Left forelimb (tissue), 1 donor: ENCODE data around the gene ZBTB44.
"Not testable (repeated sequence)": the region's sequence is repeated elsewhere in the genome, so short reads cannot be mapped to it uniquely, and the experiment has no call there.

ENCODE experiments used
- DNase-seq: peaks from one replicate; pipeline ENCODE4 v3.0.0-alpha.2; 2018; ENCODE audit warnings: low spot score

Gene ZBTB44

DNA sequence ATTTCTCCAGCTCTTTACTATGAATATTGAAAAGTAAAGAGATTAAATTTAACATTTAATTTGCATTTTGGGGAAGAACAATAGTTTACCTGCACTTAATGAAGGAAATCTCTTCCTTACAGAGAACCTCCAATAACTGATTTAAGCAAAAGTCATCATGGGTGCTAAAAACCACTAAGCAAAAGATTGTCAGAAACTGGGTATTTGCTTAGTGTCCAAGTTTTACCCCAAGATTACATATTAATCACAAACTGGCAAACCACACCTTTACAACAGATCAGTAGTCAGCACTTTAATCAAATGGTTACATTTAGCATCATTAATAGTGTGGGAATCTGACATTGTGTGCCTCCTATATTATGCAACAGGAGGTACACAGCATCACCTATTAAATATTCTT lies 2.7 kb downstream of the ZBTB44 start:
- DNase-seq: no peak

DNA sequence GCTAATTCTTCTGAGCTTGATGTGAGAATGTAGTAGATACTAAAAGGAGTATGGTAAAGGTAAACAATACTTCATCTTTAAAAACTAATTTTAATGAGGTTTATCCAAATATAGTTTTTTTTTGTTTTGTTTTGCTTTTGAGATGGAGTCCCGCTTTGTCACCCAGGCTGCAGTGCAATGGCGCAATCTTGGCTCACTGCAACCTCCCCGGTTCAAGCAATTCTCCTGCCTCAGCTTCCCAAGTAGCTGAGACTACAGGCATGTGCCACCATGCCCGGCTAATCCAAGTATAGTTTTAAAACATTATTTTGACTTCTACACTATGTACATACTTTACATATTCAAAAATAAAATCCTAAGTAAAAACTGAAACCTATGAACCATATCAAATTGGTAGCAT lies 4.1 kb downstream of the ZBTB44 start:
- no peak for DNase-seq

DNA sequence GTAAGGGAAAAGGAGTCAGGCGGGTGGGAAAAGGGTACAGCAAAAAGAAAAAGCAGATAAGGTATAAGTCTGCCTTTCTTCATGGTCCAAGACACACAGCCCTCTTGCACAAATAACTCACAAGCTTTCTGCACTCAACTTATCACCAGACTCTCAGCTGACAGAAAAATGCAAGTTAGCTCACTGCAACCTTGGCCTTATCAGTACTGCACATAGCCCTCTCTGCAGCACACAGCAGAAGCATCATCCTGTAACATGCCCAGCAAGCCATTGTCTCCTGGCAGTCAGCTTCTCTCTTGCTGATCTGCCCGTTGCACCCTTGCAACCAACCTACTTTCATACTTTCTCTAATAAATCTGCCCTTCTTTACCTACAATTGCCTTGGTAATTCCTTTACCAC lies 5.8 kb downstream of the ZBTB44 start:
- no peak for DNase-seq

DNA sequence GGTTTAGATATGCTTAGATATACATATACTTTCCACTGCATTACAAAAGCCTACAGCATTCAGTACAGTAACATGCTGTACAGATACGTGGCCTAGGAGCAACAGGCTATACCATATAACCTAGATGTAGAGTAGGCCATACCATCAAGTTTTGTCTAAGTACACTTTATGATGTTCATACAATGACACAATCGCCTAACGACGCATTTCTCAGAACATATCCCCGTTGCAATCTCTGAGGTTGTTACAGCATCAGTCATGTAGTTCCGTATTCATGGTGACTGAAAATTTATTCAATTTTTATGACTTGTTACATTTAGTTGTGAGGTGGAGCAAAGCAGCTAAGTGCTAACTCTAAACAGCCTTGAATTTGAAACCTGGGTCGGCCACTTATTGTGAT lies 6.7 kb downstream of the ZBTB44 start:
- DNase-seq: no peak

DNA sequence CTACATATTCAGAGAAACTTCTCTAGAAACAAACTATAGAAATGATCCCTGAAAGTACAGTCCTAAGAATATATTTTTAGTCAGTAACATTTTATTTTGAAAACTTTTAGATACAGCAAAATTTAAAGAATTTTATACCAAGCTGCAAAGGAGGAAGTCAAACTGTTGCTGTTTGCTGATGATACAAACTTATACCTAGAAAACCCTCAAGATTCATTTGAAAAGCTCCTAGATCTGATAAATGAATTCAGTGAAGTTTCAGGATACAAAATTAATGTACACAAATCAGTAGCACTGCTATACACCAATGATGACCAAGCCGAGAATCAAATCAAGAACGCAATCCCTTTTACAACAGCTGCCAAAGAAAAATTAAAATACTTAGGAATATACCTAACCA lies 10.1 kb downstream of the ZBTB44 start:
- no peak for DNase-seq

DNA sequence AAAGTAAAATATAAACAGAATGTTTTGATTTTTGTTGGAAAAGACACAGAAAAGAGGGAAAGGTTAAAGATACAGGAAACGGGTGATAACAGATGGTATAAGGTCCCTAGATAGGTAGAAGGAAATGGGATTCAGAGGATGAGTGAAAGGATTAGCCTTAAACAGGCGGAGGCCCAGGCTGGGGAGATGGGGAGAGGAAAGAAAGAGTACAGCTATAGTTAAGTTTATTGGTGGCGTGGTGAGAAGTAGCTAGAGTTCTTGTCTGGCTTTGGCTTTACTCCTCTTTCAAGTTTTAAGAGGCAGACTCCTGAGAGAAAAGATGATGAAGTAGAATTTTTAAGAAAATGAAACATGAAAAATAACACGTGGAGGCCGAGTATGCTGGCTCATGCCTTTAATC lies 13.7 kb downstream of the ZBTB44 start:
- DNase-seq: no peak

DNA sequence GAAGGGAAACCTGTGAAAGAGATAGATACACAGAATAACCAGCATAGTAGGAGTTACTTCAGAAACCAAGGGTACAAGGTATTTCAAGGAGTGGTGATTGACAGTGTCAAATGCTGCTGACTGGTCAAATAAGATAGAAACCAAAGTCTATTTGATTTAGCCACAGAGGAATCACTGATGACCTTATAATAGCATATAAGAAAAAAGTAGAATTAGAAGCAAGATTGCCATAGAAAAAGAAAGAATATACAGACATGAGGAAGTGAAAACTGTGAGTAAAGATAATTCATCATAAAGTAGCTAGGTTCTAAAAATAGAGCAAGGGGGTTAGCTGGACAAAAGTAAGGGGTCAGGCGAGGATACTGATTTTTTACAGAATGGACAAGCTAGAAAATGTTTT lies 14.2 kb downstream of the ZBTB44 start:
- no peak for DNase-seq

DNA sequence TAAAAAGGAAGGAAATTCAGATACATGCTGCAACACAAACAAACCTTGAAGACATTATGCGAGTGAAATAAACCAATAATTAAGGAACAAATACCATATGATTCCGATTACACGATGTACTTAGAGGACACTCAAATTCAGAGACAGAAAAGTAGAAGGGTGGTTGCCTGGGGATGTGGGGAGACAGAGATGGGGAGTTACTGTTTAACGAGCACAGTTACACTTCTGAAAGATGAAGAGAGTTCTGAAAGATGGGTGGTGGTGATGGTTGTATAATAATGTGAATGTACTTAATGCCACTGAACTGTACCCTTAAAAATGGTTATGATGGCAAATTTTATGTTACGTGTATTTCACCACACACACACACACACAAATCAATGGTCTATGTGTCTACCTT lies 14.7 kb downstream of the ZBTB44 start:
- DNase-seq: no peak

DNA sequence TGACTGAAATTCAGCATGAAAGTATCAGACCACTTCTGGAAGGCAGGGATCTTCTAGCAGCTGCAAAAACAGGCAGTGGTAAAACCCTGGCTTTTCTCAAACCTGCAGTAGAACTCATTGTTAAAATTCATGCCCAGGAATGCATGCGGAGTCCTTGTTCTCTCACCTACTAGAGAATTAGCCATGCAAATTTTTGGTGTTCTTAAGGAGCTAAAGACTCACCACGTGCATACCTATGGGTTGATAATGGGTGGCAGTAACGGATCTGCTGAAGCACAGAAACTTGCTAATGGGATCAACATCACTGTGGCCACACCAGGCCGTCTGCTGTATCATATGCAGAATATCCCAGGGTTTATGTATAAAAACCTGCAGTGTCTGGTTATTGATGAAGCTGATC lies 19.1 kb downstream of the ZBTB44 start:
- no peak for DNase-seq

DNA sequence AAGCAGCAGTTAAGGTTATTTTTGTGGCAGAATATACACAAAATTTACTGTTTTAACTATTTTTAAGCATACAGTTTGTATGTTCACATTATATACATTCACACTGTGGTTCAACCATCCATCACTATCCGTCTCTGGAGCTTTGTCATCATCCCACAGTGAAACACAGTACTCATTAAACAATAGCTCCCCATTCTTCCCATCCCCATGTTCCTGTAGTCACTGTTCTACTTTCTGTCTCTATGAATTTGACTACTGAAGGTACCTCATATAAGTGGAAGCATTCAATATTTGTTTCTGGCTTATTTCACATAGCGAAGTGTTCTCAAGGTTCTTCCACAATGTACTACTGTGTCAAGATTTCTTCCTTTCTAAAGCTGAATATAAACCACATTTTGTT lies 32.6 kb downstream of the ZBTB44 start:
- DNase-seq: no peak

DNA sequence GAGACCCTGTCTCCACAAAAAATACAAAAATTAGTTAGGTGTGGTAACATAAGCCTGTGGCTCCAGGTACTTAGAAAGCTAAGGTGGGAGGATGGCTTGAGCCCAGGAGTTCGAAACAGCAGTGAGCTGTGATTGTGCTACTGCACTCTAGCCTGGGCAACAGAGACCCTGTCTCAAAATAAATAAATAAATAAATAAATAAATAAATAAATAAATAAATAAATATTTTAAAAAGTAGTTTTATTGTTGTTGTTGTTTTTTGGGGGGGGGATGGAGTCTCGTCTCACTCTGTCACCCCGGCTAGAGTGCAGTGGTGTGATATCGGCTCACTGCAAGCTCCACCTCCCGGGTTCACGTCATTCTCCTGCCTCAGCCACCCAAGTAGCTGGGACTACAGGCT lies 33.4 kb downstream of the ZBTB44 start:
- not testable (repeated sequence) for DNase-seq

DNA sequence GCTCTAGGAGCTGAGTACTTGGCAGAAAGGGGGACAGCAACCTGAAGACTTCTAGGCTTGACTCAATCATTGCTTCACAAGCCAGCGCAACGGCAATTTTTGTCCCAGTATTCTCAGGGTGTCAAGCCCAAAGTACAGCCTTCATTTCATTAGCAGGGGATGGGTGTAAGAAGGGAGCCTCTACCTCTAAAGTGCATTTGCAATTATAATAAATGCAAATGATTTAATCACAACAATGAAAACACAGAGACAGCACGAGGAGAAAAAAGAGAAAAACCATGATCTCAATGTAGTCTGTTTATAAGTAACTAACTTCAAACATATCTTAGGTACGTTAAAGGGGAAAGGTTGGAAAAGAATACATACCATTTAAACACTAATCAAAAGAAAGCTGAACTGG lies 34.7 kb downstream of the ZBTB44 start:
- DNase-seq: no peak

DNA sequence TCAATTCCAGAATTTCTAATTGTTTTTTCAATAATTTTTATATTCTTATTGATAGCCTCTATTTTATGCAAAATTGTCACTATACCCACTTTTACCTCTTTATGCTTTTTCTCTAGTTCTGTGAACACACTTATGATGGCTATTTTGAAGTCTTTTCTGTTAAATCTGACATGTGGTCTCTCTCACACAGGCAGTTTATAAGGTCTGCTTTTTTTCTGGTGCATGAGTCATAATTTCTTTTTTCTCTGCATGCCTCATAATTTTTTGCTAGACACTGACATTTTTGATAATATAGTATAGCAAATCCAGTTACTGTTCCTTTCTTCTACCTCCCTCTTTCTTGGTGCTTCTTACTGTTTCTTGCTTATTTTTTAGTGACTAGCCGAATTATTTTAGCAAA lies 36.0 kb downstream of the ZBTB44 start:
- DNase-seq: no peak

DNA sequence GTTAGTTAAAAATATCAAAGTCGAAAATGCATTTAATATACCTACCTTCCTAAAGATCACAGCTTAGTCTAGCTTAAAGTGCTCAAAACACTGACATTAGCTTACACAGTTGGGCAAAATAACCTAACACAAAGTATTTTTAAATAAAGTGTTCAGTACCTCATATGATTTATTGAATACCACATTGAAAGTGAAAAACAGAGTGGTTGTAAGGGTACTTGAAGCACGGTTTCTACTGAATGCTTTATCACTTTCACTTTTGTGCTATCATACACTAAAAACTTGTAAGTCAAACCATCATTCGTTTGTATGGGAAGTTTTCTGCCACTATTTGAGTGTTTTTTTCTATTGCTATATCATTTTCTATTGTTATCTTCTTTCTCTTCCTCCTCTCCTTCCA lies 36.6 kb downstream of the ZBTB44 start:
- no peak for DNase-seq

DNA sequence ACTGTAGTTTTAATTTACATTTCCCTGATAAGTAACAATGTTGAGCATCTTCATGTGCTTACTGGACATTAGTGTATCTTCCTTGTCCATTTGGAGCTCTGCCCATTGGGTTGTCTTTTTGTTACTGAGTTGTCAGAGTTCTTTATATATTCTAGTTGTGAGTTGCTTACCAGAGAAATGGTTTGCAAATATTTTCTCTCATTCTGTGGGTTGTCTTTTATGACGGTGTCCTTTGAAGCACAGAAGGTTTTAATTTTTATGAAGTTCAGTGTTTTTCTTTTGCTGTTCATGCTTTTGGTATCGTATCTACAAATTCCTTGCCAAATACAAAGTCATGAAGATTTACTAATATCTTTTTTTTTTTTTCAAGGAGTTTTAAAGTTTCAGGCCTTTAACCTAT lies 42.4 kb downstream of the ZBTB44 start:
- no peak for DNase-seq

DNA sequence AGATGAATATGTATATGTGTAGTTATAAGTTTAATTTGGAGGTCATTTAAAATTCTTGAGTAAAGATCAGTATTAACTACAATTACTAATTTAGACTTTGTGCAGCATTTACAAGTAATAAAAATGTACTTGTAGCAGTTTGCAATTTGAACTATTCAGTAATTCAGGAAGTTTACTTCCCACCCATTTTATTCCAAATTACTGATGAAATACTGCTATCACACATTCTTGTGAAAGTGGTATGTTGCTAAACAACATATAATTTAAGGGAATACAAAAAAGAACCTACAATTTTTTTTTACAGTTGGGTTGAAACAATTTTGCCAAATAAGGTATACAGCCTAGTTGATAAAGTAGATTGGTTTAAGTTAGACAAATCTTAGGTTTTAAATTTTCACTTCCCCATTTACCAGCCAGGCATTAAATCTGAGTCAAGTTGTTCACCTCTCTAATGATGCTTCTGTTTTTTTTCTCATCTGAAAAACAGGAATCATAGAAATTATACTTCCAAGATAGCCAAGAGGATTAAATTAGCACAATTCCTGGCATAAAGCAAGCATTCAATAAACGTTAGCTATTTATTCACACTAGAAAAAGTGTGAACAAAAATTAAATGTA lies 45.3 kb downstream of the ZBTB44 start:
- DNase-seq: no peak

DNA sequence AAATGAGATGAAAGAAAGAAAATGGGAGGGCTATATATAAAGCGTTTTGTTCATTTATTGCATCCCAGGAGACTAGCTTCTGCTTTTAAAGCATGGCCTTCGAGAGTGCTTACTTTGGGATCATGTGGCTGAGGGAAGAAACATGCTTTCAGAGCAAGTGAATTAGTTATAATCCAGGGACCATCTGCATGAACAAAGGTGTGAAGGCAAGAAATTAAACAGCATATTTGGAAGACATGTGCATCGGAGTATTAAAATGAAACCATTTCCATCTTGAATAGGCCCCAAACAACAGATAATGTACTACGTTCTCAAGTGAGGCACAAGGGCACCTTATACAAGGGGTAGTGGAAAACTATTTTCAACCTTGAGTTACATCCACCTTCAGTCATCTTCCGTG lies 51.4 kb downstream of the ZBTB44 start:
- no peak for DNase-seq

DNA sequence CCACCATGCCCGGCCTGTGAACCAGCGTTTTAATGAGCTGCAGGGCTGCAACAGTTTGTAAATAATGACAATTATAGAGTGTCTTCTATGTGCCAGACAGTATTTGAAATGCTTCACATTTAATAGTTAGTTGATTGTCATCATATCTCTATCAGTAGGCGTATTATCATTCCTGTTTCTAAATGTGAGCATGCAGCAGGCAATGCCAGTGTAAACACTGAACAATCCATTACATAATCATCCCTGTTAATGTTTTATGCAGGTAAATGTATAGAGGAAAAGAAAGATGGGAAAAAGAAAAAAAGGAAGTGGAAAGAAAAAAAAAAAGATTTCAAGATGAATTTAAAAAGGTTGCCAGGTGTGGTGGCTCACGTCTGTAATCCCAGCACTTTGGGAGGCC lies 52.3 kb downstream of the ZBTB44 start:
- DNase-seq: no peak

DNA sequence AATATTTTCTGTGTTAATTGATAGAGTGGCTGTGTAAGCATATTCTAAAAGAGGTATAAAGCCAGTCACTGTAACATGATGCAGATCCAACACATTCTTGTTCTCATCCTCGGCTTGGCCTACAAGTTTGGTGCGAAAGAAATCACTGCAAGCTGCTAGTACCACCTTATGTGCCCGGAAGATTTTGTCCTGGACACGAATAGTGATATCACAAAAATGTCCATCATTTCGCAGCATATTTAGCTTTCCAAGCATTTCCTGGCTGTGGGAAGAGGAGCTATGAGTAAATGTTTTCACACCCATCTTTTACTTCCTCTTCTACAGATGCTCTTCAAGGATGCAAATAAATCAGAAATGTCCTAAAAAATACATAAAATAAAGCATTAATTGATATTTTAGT lies 53.1 kb downstream of the ZBTB44 start:
- no peak for DNase-seq

DNA sequence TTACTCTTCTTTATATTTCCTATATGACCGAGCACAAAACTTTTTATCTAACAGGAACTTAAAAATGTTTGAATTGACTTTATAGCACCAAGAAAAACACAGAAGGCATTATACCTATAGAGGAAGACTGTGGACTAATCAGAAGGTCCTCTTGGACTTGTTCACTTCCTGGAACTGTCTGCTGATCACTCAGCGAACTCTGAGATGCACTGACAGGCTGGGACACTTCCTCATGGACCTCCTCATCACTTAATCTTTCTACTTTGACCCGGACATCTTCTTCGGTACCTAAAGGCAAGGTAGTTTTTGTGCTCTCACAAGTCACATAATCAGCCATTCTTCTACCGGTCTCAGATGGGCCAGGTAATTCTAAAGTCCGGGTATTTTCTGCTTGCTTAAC lies 54.0 kb downstream of the ZBTB44 start:
- DNase-seq: no peak

DNA sequence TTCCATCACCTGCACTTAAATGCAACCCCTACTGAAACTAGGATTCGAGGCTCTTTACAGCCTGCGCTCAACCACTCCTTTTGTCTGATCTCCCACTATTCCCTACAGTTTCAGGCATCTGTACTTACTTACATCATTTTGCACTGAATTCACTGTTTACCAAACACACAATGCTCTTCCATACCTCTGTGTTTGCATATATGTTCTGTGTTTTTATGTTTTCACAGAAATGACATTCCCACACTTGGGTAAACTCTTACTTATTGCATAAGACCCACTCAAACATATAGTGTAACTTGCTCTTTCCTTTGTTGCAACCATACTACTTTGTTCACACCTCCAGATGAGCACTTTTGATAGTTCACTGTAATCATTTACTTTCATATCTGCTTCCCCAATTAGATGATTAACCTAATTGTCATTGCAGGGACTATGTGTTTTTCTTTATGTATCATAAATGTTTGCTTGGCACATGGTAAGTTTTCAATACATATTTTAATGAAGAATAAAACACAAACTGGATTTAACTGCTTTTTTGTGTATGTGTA lies 54.6 kb downstream of the ZBTB44 start:
- DNase-seq: no peak

DNA sequence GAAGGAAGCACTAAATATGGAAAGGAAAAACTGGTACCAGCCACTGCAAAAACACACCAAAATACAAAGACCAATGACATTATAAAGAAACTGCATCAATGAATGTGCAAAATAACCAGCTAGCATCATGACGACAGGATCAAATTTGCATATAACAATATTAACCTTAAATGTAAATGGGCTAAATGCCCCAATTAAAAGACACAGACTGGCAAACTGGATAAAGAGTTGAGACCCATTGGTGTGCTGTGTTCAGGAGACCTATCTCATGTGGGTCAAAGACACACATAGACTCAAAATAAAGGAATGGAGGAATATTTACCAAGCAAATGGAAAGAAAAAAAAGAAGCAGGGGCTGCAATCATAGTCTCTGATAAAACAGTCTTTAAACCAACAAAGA lies 63.0 kb downstream of the ZBTB44 start:
- DNase-seq: not testable (repeated sequence)

DNA sequence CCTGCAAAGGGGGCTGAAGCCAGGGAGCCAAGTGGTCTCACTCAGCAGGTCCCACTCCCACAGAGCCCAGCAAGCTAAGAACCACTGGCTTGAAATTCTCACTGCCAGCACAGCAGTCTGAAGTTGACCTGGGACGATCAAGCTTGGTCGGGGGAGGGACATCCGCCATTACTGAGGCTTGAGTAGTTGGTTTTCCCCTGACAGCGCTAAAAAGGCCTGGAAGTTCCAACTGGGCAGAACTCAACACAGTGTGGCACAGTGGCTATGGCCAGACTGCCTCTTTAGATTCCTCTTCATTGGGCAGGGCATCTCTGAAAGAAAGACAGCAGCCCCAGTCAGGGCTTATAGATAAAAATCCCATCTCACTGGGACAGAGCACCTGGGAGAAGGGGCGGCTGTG lies 64.8 kb downstream of the ZBTB44 start:
- not testable (repeated sequence) for DNase-seq

DNA sequence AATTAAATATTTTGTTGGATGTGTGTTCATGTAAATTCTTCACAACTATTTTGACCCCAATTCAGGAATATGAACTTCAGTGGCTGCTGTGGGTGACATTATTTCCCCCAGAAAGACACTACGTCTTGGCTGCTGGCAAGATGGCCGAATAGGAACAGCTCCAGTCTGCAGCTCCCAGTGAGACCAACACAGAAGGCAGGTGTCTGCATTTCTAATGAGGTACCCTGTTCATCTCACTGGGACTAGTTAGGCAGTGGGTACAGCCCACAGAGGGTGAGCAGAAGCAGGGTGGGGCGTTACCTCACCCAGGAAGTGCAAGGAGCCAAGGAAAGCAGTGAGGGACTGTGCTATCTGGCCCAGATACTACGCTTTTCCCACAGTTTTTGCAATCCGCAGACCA lies 65.3 kb downstream of the ZBTB44 start:
- no peak for DNase-seq

DNA sequence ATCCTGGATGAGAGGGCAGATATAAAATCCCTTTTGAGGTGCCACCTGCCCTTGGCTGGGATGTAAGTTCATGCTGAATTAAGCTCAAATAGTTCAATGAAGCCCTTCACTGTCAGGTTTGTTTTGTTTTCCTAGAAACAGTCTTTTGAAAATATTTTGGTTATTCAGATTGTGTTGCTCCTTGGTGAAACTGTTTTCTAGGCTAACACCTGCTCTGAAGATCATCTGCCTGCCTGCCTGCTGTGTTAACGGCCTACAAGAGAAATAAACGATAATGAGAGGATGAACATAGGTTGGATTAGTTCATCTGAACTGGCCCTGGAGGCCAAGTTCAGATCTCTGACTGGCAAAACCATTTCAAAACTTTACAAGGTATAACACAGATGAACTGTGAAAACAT lies 67.4 kb downstream of the ZBTB44 start:
- DNase-seq: no peak
